ENCODE measurements around the gene MUC5AC. TPM values are rescaled to one million over a fixed set of nuclear protein-coding genes. Genes with fewer than 3 reads are reported as not detected.

The MUC5AC gene
- total RNA-seq, 1 donor from 2014 or later, result 0.11 TPM

DNA sequence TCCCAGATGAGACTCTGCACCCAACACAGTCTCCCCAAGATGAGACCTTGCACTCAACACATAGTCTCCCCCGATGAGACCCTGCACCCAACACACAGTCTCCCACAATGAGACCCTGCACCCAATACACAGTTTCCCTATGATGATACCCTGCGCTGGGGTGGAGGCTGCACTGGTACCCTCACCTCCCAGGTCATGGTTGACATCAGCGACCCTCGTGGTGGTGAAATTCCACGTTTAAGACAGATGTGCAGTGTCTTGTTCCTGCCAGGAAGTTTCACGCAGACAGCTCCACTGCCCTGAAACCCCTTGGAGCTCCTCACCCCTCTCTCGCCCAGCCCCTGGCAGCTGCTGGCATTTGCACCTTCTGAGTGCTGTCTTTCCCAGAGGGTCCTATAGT is 9.5 kb downstream of the MUC5AC start:
- DNase-seq (ENCODE audit: low spot score in 2 of 2), result no peak
- Histone ChIP-seq H3K4me1 (no peaks in the 10 kb centered on the region), H3K4me3 (no peak overlapping the region), H3K27me3 (no peaks in the 10 kb centered on the region), H3K27ac (no peak overlapping the region), H3K36me3 (no peaks in the 10 kb centered on the region), H3K9me3 (no peaks in the 10 kb centered on the region)
- TF ChIP-seq, protein P1, sequence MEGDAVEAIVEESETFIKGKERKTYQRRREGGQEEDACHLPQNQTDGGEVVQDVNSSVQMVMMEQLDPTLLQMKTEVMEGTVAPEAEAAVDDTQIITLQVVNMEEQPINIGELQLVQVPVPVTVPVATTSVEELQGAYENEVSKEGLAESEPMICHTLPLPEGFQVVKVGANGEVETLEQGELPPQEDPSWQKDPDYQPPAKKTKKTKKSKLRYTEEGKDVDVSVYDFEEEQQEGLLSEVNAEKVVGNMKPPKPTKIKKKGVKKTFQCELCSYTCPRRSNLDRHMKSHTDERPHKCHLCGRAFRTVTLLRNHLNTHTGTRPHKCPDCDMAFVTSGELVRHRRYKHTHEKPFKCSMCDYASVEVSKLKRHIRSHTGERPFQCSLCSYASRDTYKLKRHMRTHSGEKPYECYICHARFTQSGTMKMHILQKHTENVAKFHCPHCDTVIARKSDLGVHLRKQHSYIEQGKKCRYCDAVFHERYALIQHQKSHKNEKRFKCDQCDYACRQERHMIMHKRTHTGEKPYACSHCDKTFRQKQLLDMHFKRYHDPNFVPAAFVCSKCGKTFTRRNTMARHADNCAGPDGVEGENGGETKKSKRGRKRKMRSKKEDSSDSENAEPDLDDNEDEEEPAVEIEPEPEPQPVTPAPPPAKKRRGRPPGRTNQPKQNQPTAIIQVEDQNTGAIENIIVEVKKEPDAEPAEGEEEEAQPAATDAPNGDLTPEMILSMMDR (IDR thresholded peaks at IDR 0.05), result no peak
- intact Hi-C loops (cut with DNase I), result no loop called here

DNA sequence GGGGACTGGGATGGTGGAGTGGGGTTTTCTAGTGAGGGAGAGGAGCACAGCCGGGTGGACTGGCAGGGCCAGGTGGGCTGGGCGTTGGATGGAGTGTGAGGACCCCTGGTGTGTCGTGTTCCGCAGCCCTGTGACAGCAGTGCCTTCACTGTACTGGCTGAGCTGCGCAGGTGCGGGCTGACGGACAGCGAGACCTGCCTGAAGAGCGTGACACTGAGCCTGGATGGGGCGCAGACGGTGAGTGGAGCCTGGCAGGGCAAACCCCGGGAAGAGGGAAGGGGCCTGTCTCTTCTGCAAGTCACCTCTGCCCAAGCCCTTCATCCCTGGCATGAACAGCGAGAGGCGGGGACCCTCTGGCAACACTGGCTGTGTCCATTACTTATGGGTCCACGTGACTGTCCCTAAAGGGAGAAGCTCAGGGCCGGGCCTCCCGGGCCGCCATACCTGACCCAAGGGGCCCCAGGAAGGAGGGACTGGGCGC is 10.0 kb downstream of the MUC5AC start:
- intact Hi-C loops (cut with DNase I), result no loop called here
- no peak for DNase-seq (ENCODE audit: low spot score in 2 of 2)
- Histone ChIP-seq H3K4me1 (no peaks in the 10 kb centered on the region), H3K4me3 (no peak overlapping the region), H3K9me3 (no peaks in the 10 kb centered on the region), H3K27ac (no peak overlapping the region), H3K27me3 (no peaks in the 10 kb centered on the region), H3K36me3 (no peaks in the 10 kb centered on the region)
- TF ChIP-seq, protein P1 (IDR thresholded peaks at IDR 0.05), result no peak

DNA sequence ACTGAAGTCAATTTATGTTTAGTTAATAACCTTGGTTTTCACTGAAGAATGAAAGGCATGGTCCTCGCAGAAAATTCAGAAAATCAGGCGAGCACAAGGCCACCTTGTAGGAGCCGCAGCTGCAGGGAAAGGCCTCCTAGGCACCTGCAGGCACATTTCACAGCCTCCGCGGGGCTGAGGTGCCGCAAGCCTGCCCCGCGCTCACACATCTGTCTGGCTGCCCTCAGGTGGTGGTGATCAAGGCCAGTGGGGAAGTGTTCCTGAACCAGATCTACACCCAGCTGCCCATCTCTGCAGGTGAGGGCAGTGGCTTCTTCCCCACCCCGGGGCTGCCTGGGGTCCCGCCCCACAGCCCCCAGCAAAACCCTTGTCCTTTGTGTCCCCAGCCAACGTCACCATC is 10.5 kb downstream of the MUC5AC start:
- no peaks in the 10 kb centered on the region for H3K36me3 ChIP-seq
- TF ChIP-seq, protein P1 (IDR thresholded peaks at IDR 0.05), result no peak
- intact Hi-C loops (cut with DNase I), result no loop called here
- no peak overlapping the region for H3K4me3 ChIP-seq
- no peaks in the 10 kb centered on the region for H3K9me3 ChIP-seq
- no peak for DNase-seq (ENCODE audit: low spot score in 2 of 2)
- no peak overlapping the region for H3K27ac ChIP-seq
- no peaks in the 10 kb centered on the region for H3K27me3 ChIP-seq
- H3K4me1 ChIP-seq, result no peaks in the 10 kb centered on the region

DNA sequence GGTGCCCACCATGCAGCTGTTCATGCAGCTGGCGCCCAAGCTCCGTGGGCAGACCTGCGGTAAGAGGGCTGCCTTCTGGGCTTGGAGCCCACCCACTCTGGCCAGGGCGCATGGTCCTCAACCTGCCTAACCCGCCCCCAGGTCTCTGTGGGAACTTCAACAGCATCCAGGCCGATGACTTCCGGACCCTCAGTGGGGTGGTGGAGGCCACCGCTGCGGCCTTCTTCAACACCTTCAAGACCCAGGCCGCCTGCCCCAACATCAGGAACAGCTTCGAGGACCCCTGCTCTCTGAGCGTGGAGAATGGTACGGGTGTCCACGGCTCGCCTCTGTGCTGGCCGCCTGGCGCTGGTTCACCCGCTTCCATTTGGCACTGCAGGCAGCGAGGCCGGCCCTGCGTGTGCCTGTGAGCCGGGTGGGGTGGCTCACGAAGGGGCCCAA is 11.0 kb downstream of the MUC5AC start:
- no peaks in the 10 kb centered on the region for H3K27me3 ChIP-seq
- no peaks in the 10 kb centered on the region for H3K9me3 ChIP-seq
- DNase-seq (ENCODE audit: low spot score in 2 of 2), result no peak
- intact Hi-C loops (cut with DNase I), result no loop called here
- H3K27ac ChIP-seq, result no peak overlapping the region
- H3K4me1 ChIP-seq, result no peaks in the 10 kb centered on the region
- no peak overlapping the region for H3K4me3 ChIP-seq
- TF ChIP-seq, protein P1 (IDR thresholded peaks at IDR 0.05), result no peak
- H3K36me3 ChIP-seq, result no peaks in the 10 kb centered on the region

DNA sequence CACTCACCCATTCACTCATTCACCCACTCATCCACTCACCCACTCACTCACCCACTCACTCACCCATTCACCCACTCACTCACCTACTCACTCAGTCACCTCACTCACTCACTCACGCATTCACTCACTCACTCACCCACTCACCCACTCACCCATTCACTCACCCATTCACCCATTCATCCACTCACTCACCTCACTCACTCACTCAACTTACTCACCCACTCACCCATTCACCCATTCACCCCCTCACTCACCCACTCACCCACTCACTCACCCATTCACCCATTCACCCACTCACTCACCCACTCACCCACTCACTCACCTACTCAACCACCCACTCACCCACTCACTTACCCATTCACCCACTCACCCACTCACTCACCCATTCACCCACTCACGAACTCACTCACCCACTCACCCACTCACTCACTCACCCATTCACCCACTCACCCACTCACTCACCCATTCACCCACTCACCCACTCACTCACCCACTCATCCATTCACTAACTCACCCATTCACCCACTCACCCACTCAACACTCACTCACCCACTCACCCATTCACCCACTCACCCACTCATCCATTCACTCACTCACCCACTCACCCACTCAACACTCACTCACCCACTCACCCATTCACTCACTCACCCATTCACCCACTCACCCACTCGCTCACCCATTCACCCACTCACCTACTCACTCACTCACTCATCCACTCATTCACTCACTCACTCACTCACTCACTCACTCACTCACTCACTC is 13.7 kb downstream of the MUC5AC start:
- Histone ChIP-seq H3K4me3 (no peak overlapping the region), H3K27ac (no peak overlapping the region), H3K4me1 (no peaks in the 10 kb centered on the region), H3K36me3 (no peaks in the 10 kb centered on the region), H3K9me3 (no peaks in the 10 kb centered on the region), H3K27me3 (no peaks in the 10 kb centered on the region)
- TF ChIP-seq, protein P1 (IDR thresholded peaks at IDR 0.05), result no peak
- no peak for DNase-seq (ENCODE audit: low spot score in 2 of 2)
- intact Hi-C loops (cut with DNase I), result no loop called here

Measured in ascending aorta (tissue), 2 donors.